ENCODE data around the gene CCT7. TPM values are rescaled to one million over a fixed set of nuclear protein-coding genes. Genes with fewer than 3 reads are reported as not detected.
"Not testable (repeated sequence)": the region's sequence is repeated elsewhere in the genome, so short reads cannot be mapped to it uniquely, and the experiment has no call there.

Gene CCT7
- 321 and 330 TPM in 2 replicates for total RNA-seq

DNA sequence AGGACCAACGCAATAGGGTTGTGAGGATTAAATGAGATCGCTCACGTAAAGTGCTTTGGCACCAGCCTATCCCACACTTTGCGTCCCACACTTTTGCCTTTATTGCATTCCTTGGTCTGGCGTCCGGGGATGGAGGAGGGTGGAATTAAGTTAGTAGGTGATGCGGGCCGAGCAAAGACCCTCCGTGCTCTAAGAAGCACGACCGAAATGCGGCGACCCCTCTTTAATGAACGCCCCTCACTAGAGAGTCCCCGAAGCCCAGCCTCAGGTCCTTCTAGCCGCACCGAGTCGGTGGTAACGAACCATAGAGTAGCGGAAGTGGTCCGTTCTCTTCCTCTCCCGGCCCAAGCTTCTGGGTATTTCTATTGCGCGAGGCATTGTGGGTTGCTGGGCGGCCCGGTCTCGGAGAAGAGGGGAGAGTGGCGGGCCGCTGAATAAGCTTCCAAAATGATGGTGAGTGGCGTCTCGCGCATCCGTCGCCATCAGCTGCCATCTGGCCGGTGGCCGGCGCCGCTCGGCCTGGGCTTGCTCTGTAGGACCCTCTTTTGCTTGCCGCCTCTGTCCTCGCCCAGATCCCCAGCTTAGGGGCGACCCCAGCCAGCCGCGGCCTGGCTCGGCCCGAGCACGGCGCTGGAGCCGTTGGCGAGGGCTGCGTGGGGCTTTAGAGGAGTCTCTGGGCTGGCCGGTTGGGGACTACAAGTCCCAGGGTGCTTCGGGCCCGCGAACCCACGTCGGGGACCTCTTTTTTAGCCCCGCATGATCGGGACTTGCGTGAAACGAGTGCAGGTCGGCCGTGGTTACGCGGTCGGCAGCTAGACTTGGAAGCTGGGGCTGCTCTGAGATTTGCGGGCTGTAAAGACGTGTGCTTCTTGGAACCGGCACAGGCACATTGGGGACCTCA, at the start of gene CCT7:
CCT7 (plus strand) TSS at position 377 of the 901 bp plus-strand sequence; CDS start at position 448, 71 bp downstream.
- intact Hi-C loops (cut with micrococcal nuclease), result loop anchor here (1.0 to 10.0 kb wide), 23 partner anchors 20 to 1725 kb away; partner anchors contain the start of genes ALMS1, AUP1, C2orf81 and DGUOK

GRCh38 chr2:73185965-73186364, 48.1 kb upstream of the CCT7 start:
- intact Hi-C loops (cut with micrococcal nuclease), result no loop called here

- intact Hi-C loops (cut with micrococcal nuclease), result no loop called here
Measured at GRCh38 chr2:73187549-73187948, 46.6 kb upstream of the CCT7 start.

GRCh38 chr2:73197579-73197978, 36.5 kb upstream of the CCT7 start:
- intact Hi-C loops (cut with micrococcal nuclease), result no loop called here

DNA sequence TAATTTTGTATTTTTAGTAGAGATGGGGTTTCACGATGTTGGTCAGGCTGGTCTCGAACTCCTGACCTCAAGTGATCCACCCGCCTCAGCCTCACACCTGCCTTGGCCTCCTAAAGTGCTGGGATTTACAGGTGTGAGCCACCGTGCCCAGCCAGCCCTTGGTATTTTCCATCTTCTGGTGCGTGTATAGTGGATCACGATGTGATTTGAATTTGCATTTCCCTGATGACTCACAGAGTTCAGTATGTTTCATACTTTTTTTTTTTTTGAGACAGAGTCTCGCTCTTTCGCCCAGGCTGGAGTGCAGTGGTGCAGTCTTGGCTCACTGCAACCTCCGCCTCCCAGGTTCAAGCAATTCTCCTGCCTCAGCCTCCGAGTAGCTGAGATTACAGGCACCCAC, 33.8 kb upstream of the CCT7 start:
- intact Hi-C loops (cut with micrococcal nuclease), result not testable (repeated sequence)

DNA sequence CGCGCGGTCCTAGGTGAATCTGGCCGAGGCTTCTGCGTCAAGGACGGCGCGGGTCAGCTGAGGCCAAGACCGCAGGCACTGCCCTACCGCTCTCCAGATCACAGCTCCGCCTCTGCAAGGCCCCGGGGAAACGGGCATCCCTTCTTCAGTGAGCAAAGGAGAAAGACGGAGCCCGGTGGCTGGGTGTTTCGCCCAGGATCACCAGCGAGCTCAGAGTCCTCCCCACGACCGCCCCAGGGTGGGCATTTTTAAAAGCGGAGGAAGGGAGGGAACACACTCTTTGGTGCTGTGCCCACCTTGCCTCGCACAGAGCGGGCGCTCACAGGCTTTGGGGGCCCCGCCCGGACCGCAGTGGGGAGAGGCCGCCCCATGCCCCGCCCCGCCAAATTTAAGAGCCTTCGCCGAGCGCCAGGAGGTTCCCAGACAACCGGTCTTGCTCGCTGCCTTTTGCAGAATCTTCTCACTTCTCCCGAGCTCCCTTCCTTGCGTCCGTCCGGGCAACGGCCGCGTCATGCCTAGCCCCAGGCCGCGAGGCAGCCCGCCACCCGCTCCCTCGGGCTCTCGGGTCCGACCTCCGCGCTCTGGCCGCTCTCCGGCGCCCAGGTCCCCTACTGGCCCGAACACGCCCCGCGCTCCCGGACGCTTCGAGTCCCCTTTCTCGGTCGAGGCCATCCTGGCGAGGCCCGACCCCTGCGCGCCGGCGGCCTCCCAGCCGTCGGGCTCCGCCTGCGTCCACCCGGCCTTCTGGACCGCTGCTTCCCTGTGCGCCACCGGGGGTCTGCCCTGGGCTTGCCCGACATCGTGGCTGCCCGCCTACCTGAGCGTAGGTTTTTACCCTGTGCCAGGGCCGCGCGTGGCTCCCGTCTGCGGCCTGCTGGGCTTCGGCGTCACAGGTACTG, 31.7 kb upstream of the CCT7 start, which contains the start of gene NOTO:
NOTO (plus strand) TSS at position 419 of the 899 bp plus-strand sequence; CDS start at position 512, 93 bp downstream.
- intact Hi-C loops (cut with micrococcal nuclease), result no loop called here

GRCh38 chr2:73203055-73203681, 30.9 kb upstream of the CCT7 start:
- intact Hi-C loops (cut with micrococcal nuclease), result no loop called here

DNA sequence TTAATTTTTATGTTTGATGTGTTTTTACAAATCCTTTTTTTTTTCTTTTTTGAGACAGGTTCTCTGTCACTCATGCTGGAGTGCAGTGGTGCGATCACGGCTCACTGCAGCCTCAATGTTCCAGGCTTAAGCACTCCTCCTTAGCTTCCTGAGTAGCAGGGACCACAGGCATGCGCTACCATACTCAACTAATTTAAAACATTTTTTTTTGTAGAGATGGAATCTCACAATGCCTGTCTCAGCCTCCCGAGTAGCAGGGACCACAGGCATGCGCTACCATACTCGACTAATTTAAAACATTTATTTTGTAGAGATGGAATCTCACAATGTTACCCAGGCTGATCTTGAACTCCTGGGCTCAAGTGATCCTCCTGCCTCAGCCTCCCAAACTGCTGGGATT, 28.5 kb upstream of the CCT7 start:
- intact Hi-C loops (cut with micrococcal nuclease), result no loop called here

DNA sequence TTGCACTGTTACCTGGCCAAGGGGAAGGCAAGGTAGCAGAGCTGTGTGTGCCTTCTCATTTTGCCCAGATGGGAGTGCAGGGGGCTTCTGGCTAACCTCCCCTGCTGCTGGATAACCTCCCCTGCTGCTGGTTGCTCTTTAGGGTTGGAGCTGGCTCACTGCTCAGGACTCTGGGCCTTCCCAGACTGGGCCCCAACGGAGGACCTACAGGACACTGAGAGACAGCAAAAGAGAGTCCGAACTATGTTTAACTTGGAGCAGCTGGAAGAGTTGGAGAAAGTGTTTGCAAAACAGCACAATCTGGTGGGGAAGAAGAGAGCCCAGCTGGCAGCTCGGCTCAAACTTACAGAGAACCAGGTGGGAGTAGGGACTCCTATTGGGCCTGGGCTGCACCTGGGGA, 25.9 kb upstream of the CCT7 start:
- intact Hi-C loops (cut with micrococcal nuclease), result no loop called here

DNA sequence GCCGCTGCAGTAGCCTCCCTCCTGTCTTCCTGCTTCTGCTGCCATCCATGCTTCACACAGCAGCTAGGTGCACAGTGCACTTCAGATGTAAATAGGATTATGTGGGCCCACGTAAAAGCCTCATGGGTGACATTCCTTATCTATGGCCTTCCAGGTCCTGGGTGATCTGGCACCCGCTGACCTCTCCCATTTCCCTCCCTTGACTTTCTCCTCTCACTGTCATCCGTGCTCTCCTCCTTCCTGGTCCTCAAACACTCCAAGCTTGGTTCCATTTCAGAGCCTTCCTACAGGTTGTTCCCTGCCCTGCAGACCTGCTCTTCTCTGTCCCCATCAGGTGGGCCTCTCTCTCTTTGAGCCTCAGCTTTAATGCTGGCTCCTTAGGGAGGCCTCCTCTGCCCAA, 24.1 kb upstream of the CCT7 start:
- intact Hi-C loops (cut with micrococcal nuclease), result loop anchor here (5.0 kb wide), 1 partner anchor 527 kb away; the partner anchor contains the start of gene TPRKB

- intact Hi-C loops (cut with micrococcal nuclease), result loop anchor here (5.0 kb wide), 1 partner anchor 527 kb away; the partner anchor contains the start of gene TPRKB
Measured at GRCh38 chr2:73210696-73211095, 23.4 kb upstream of the CCT7 start.

DNA sequence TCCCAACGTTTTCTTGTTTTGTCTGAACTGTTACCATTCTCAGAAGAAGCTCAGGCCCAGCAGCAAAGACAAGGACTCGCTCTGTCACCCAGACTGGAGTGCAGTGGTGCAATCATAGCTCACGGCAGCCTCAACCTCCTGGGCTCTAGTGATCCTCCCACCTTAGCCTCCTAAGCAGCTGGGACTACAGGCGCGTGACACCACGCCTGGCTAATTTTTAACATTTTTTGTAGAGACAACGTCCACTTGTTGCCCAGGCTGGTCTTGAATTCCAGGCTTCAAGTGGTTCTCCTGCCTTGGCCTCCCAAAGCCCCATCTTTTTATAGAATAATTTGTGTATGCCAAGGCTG, 22.0 kb upstream of the CCT7 start:
- intact Hi-C loops (cut with micrococcal nuclease), result loop anchor here (1.0 to 5.0 kb wide), 9 partner anchors 35 to 525 kb away; partner anchors contain the start of genes EXOC6B, SPR and TPRKB

DNA sequence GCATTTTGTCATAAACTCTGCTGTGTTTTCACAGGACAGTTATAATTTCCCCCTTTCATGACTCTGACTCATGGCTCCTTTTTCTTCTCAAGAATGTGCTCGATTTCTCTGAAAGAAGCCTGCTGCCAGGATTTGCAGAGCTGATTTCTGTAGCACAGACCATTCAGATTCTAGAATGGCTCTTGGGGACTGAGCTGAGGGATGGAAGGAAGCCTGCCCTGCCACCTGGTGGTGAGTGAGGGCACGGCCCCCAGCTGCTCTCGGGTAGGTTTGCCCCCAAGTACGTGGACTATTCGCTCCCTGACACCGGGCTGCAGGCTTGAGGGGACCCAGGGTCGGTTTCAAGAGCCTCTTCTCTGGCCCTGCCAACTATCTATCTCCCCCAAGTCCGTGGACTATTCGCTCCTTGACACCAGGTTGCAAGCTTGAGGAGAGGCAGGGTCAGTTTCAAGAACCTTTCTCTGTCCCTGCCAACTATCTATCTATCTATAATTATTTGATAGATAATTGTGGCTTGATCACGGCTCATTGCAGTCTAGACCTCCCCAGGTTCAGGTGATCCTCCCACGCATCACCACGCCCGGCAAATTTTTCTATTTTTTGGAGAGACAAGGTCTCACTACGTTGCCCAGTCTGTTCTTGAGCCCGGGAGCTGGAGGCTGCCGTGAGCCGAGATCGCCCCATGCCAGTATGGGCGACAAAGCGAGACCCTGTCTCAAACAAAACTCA, 21.5 kb upstream of the CCT7 start:
- intact Hi-C loops (cut with micrococcal nuclease), result loop anchor here (1.0 to 5.0 kb wide), 9 partner anchors 35 to 525 kb away; partner anchors contain the start of genes EXOC6B, SPR and TPRKB

DNA sequence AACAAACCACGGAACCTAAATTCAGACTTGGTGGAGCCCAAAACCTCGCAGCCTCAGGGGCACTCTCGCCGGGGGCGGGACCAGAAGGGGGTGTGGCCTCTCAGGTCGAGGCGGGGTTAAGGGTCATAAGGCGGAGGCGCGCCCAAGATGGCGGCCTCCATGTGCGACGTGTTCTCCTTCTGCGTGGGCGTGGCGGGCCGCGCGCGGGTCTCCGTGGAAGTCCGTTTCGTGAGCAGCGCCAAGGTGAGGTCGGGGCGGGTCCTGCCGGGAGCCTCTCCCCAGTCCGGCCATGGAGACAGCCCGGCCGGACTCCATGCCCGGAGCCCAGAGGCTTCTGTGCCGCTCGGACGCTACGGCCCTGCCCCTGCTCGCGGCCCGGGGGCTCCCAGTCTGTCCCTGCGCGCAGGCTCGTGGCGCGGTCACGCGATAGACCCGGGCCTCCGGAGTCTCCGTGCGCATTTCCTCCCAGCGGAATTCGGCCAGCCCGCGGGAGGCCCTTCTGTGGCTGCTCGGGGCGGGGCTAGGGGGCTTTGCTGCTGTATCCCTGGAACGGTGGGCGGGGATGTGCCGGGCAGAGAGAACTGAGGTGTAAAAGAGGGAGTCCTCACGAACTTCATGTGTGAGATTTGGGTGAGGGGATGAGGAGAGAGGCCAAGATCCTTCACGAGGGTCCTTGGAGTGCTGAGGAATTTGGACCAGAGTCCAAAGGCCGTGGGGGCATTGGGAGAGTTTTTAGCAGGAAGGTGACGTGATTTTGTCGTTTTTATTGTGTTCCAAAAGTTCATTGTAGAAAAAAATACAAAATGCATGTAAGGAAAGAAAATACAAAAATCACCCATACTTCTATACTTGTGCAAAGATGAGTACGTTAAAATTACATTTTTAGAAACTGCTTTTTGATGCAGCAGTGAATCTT, 19.7 kb upstream of the CCT7 start, which contains the start of gene SMYD5:
SMYD5 (plus strand) TSS at position 126 of the 916 bp plus-strand sequence; CDS start at position 148, 22 bp downstream.
- intact Hi-C loops (cut with micrococcal nuclease), result loop anchor here (1.0 to 5.0 kb wide), 8 partner anchors 19 to 523 kb away; partner anchors contain the start of genes ALMS1, EGR4, FBXO41 and PRADC1

DNA sequence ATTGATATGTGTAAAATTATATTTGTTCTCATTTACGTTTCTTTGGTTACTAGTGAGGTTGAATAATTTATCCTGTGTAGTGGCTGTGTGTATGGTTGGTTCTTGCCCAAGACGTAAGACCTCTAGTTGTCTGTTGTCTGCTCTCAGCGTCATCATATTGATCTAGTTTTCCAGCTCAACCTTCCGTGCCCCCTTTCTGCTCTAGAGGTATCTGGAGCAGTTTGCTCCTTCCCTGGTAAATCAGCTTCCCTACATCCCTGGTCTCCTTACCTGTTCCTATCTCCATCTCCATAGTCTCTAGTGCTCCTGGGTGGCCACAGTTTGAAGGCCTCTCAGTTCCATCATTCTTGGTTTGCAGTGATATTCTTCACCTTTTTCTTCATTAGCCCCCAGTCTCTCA, 18.9 kb upstream of the CCT7 start:
- intact Hi-C loops (cut with micrococcal nuclease), result no loop called here

DNA sequence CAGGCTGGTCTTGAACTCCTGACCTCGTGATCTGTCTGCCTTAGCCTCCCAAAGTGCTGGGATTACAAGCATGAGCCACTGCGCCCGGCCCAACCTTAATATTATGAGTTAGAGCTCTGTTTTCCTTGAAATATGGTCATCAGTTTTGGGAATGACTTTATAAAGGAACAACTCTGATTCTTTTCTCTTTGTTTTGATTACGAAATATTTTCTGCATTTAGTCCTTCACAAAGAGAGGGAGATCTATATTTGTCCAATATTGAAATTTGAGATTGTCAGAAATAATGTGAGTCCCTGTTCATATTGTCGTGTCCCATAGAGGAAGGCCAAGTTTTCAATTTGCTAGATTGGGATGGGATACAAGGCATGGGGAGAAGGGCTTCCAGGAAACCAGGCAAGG, 16.9 kb upstream of the CCT7 start:
- intact Hi-C loops (cut with micrococcal nuclease), result no loop called here

GRCh38 chr2:73217826-73218225, 16.3 kb upstream of the CCT7 start:
- intact Hi-C loops (cut with micrococcal nuclease), result no loop called here

GRCh38 chr2:73218298-73218697, 15.8 kb upstream of the CCT7 start:
- intact Hi-C loops (cut with micrococcal nuclease), result no loop called here

GRCh38 chr2:73223821-73224220, 10.3 kb upstream of the CCT7 start:
- intact Hi-C loops (cut with micrococcal nuclease), result no loop called here

Data from T-helper 1 cell treated with Interleukin-12 subunit alpha and Interleukin-12 subunit beta and Interleukin-4 antibody, amounts not matched to agents 30 ng/mL and 1 ng/mL, for 36 hours (primary cell).